Breast epithelium (tissue), 3 donors: ENCODE data around the gene MAD1L1.

ENCODE experiments used
- CTCF ChIP-seq, 3 donors: fragments of 450-650 bp; IDR thresholded peaks; one replicate each; pipeline ENCODE4 v1.5.1; 2016 to 2017; ENCODE audit warnings: antibody characterized with exemption in 3 of 3, mild to moderate bottlenecking in 3 of 3, moderate library complexity in 3 of 3
- POLR2A ChIP-seq: fragments of 450-650 bp; IDR thresholded peaks from one replicate; pipeline ENCODE4 v1.6.1; 2016; ENCODE audit warnings: antibody characterized with exemption, mild to moderate bottlenecking, moderate library complexity

- TF ChIP-seq CTCF (IDR thresholded peaks at IDR 0.05): no peak
- no peak for TF ChIP-seq POLR2A
Observed at GRCh38 chr7:1914321-1914720, 318.4 kb downstream of the MAD1L1 start.
